Ascending aorta (tissue), 2 donors: ENCODE data around the gene SRC. TPM values are rescaled to one million over a fixed set of nuclear protein-coding genes. Genes with fewer than 3 reads are reported as not detected.

Source experiments
- DNase-seq, 2 donors: peaks; one replicate each; pipeline ENCODE4 v3.0.0-alpha.2; 2019; ENCODE audit warnings: low spot score in 2 of 2
- H3K27ac ChIP-seq, 2 donors: fragments of 200-600 bp; sonication (generic); one replicate each; pipeline ENCODE4 v1.5.1; 2016 to 2017; ENCODE audit warnings: mild to moderate bottlenecking in 1 of 2
- H3K27me3 ChIP-seq: fragments of 200-600 bp; sonication (generic); one replicate; pipeline ENCODE4 v1.5.1; 2017
- H3K36me3 ChIP-seq, 2 donors: fragments of 200-600 bp; sonication (generic); one replicate each; pipeline ENCODE4 v1.5.1; 2016
- H3K4me1 ChIP-seq, 2 donors: fragments of 200-600 bp; sonication (generic); one replicate each; pipeline ENCODE4 v1.5.1; 2016 to 2017; ENCODE audit warnings: mild to moderate bottlenecking in 1 of 2
- H3K4me3 ChIP-seq, 2 donors: fragments of 200-600 bp; sonication (generic); one replicate each; pipeline ENCODE4 v1.5.1; 2016 to 2017; ENCODE audit warnings: mild to moderate bottlenecking in 1 of 2
- H3K9me3 ChIP-seq, 2 donors: fragments of 200-600 bp; sonication (generic); one replicate each; pipeline ENCODE4 v1.5.1; 2016
- CTCF ChIP-seq, 3 experiments: fragments of 200-600 bp in 2 of 3; fragments of 450-650 bp in 1 of 3; sonication (generic) in 2 of 3; IDR thresholded peaks; one replicate each; pipeline ENCODE4 v1.5.1; 2016 to 2019; ENCODE audit warnings: antibody characterized with exemption in 3 of 3, mild to moderate bottlenecking in 1 of 3, moderate library complexity in 1 of 3
- intact Hi-C: fragments of 100-400 bp; cut with DNase I; formaldehyde crosslinking; loops from one replicate; pipeline ENCODE4 v1.15.1; 2023
- total RNA-seq: library from RNA; depleted of rRNA; stranded (reverse); fragments of >200 nt; gene quantifications from one replicate; pipeline ENCODE4 v1.1.0, GENCODE V29; 2016

Gene SRC
- total RNA-seq, 1 donor from 2014 or later, result 67.4 TPM

GRCh38 chr20:37423545-37423944 is 77.6 kb downstream of the SRC start:
- H3K9me3 ChIP-seq, result no peaks in the 10 kb centered on the region
- H3K27ac ChIP-seq, result no peak overlapping the region
- DNase-seq, result no peak
- TF ChIP-seq CTCF (IDR thresholded peaks at IDR 0.05), result no peak
- no peak overlapping the region for H3K4me3 ChIP-seq
- H3K36me3 ChIP-seq, result no peaks in the 10 kb centered on the region
- H3K4me1 ChIP-seq, result no peaks in the 10 kb centered on the region
- H3K27me3 ChIP-seq, result no peaks in the 10 kb centered on the region
- intact Hi-C loops, result no loop called here

- no peaks in the 10 kb centered on the region for H3K9me3 ChIP-seq
- no peak overlapping the region for H3K4me3 ChIP-seq
- no peaks in the 10 kb centered on the region for H3K36me3 ChIP-seq
- intact Hi-C loops, result no loop called here
- no peak for DNase-seq
- no peaks in the 10 kb centered on the region for H3K27me3 ChIP-seq
- no peaks in the 10 kb centered on the region for H3K4me1 ChIP-seq
- no peak overlapping the region for H3K27ac ChIP-seq
- TF ChIP-seq CTCF (IDR thresholded peaks at IDR 0.05), result no peak
Observed at GRCh38 chr20:37424062-37424851, 78.3 kb downstream of the SRC start.

GRCh38 chr20:37425103-37425625 is 79.2 kb downstream of the SRC start:
- Histone ChIP-seq H3K27me3 (no peaks in the 10 kb centered on the region), H3K4me3 (no peak overlapping the region), H3K27ac (no peak overlapping the region), H3K36me3 (no peaks in the 10 kb centered on the region), H3K9me3 (no peaks in the 10 kb centered on the region), H3K4me1 (no peaks in the 10 kb centered on the region)
- intact Hi-C loops, result no loop called here
- DNase-seq, result no peak
- TF ChIP-seq CTCF (IDR thresholded peaks at IDR 0.05), result no peak

- no peak for DNase-seq
- no peaks in the 10 kb centered on the region for H3K4me1 ChIP-seq
- H3K4me3 ChIP-seq, result no peak overlapping the region
- H3K27me3 ChIP-seq, result no peaks in the 10 kb centered on the region
- no peaks in the 10 kb centered on the region for H3K9me3 ChIP-seq
- no peak for TF ChIP-seq CTCF (IDR thresholded peaks at IDR 0.05)
- H3K27ac ChIP-seq, result no peak overlapping the region
- no peaks in the 10 kb centered on the region for H3K36me3 ChIP-seq
- intact Hi-C loops, result no loop called here
Observed at GRCh38 chr20:37426106-37426505, 80.2 kb downstream of the SRC start.

- Histone ChIP-seq H3K9me3 (no peaks in the 10 kb centered on the region), H3K4me3 (no peak overlapping the region), H3K27ac (no peak overlapping the region), H3K27me3 (no peaks in the 10 kb centered on the region), H3K36me3 (no peaks in the 10 kb centered on the region), H3K4me1 (no peaks in the 10 kb centered on the region)
- intact Hi-C loops, result no loop called here
- no peak for TF ChIP-seq CTCF (IDR thresholded peaks at IDR 0.05)
- DNase-seq, result no peak
Observed at GRCh38 chr20:37426978-37427377, 81.0 kb downstream of the SRC start.
